MCF 10A (cell line): Measurements from ENCODE around the gene PHB1. TPM values are rescaled to one million over a fixed set of nuclear protein-coding genes. Genes with fewer than 3 reads are reported as not detected.

Experiments
- BruUV-seq: library from RNA; stranded (reverse); fragments of 400-500 nt; replicated peaks from 2 replicates; lab custom pipeline; 2021; lab: Mats Ljungman, UMichigan
- CTCF ChIA-PET: fragments of 300-600 bp; sonication (Branson Sonifier 250); formaldehyde crosslinking; extraction: SDS; loops from one replicate; lab custom pipeline; 2021; ENCODE audit warnings: antibody characterized with exemption, inconsistent platforms; lab: Yijun Ruan, JAX
- POLR2A ChIA-PET: fragments of 300-600, 350-650 bp; sonication (Branson Sonifier 250); formaldehyde crosslinking; extraction: SDS; loops from one replicate; lab custom pipeline; 2020; ENCODE audit warnings: antibody characterized with exemption, inconsistent platforms; lab: Yijun Ruan, JAX
- DNase-seq: peaks from one replicate; pipeline ENCODE4 v3.0.0-alpha.2; 2018; ENCODE audit not compliant: unreplicated experiment
- H3K27ac Mint-ChIP-seq: one replicate; pipeline ENCODE4 v1.8.0; 2022; ENCODE audit warnings: mild to moderate bottlenecking, low read depth, mixed read lengths; ENCODE audit not compliant: unreplicated experiment
- H3K27me3 Mint-ChIP-seq: one replicate; pipeline ENCODE4 v1.8.0; 2022; ENCODE audit warnings: mixed read lengths; ENCODE audit not compliant: insufficient read depth, unreplicated experiment
- H3K36me3 Mint-ChIP-seq: one replicate; pipeline ENCODE4 v1.8.0; 2022; ENCODE audit warnings: mild to moderate bottlenecking, moderate library complexity, mixed read lengths; ENCODE audit not compliant: insufficient read depth, unreplicated experiment
- H3K4me1 Mint-ChIP-seq: one replicate; pipeline ENCODE4 v1.8.0; 2022; ENCODE audit warnings: mixed read lengths; ENCODE audit not compliant: insufficient read depth, unreplicated experiment
- H3K4me3 Mint-ChIP-seq: one replicate; pipeline ENCODE4 v1.8.0; 2022; ENCODE audit warnings: mild to moderate bottlenecking, moderate library complexity, mixed read lengths; ENCODE audit not compliant: unreplicated experiment
- H3K9me3 Mint-ChIP-seq: one replicate; pipeline ENCODE4 v1.8.0; 2022; ENCODE audit warnings: mixed read lengths; ENCODE audit not compliant: unreplicated experiment
- CTCF ChIP-seq: fragments of 200-600 bp; IDR thresholded peaks from one replicate; pipeline ENCODE4 v1.8.0; 2022; ENCODE audit warnings: antibody characterized with exemption, mild to moderate bottlenecking; ENCODE audit not compliant: unreplicated experiment
- intact Hi-C: fragments of 100-400 bp; cut with micrococcal nuclease; formaldehyde crosslinking; loops from 2 replicates; pipeline ENCODE4 v1.14.1; 2022
- total RNA-seq: library from RNA; stranded (reverse); gene quantifications from 2 replicates; pipeline ENCODE4 v1.2.3, GENCODE V29; 2022

The PHB1 gene
- total RNA-seq, 1 experiment from 2014 or later = 134 TPM

GRCh38 chr17:49438436-49439278, 24.0 kb upstream of the PHB1 start:
- Mint-ChIP-seq H3K27ac (no peak overlapping the region), H3K9me3 (no peaks in the 10 kb centered on the region), H3K36me3 (no peaks in the 10 kb centered on the region), H3K4me1 (no peaks in the 10 kb centered on the region), H3K4me3 (no peak overlapping the region), H3K27me3 (peaks cover 76% of the 10 kb centered on the region)
- no peak for DNase-seq
- intact Hi-C loops = no loop called here
- ChIA-PET POLR2A (no interaction called here), CTCF (interaction anchor here (0.6 to 8.0 kb wide), 6 partner anchors 39 to 118 kb away, joined by 3 to 165 read pairs (median 4); no protein-coding TSS in a partner anchor)
- no peak for TF ChIP-seq CTCF
- no TSS peak for BruUV-seq

DNA sequence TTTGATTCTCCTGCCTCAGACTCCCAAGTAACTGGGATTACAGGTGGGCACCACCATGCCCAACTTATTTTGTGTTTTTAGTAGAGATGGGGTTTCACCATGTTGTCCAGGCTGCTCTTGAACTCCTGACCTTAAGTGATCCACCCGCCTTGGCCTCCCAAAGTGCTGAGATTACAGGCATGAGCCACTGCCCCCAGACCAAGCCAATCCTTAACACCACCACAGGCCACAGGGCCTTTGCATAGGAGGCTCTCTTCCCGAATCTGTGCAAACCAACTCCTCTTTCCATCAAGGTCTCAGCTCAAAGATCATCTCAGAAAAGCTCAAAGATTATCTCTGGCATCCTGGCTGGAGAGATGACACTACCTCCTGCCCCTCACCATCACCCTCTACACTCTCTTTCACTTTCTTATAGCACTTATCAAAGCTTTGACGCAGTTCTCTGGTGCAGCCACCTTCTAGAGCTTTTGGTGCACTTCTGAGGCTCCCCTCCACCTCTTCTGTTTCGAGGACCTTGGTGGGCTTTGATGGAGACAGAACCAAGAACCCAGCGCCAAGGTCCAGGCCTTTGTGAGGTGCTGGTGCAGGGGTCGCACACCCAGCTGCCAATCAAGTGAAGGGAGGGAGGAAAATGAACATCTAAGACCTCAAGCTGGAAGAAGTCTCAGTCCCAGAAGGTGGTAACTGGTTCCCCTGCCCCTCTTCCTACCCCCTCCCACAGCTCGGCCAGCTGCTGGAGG, 23.2 kb upstream of the PHB1 start:
- CTCF ChIA-PET = interaction anchor here (0.6 to 8.0 kb wide), 4 partner anchors 29 to 117 kb away, joined by 3 to 165 read pairs (median 5); no protein-coding TSS in a partner anchor
- no peaks in the 10 kb centered on the region for H3K4me1 Mint-ChIP-seq
- no peak overlapping the region for H3K27ac Mint-ChIP-seq
- no TSS peak for BruUV-seq
- no peak for DNase-seq
- no peak overlapping the region for H3K4me3 Mint-ChIP-seq
- intact Hi-C loops = no loop called here
- peaks cover 68% of the 10 kb centered on the region for H3K27me3 Mint-ChIP-seq
- H3K36me3 Mint-ChIP-seq = no peaks in the 10 kb centered on the region
- no peak for TF ChIP-seq CTCF
- H3K9me3 Mint-ChIP-seq = no peaks in the 10 kb centered on the region
- POLR2A ChIA-PET = interaction anchor here (0.7 kb wide), 1 partner anchor 118 kb away, joined by 3 read pairs; no protein-coding TSS in a partner anchor

- CTCF ChIA-PET = interaction anchor here (0.5 to 8.0 kb wide), 20 partner anchors 10 to 503 kb away, joined by 3 to 165 read pairs (median 4); no protein-coding TSS in a partner anchor
- peaks cover 63% of the 10 kb centered on the region for H3K27me3 Mint-ChIP-seq
- TF ChIP-seq CTCF = no peak
Measured at GRCh38 chr17:49436174-49436573, 21.5 kb upstream of the PHB1 start.

More at GRCh38 chr17:49436174-49436573, 21.5 kb upstream of the PHB1 start:
- Mint-ChIP-seq H3K4me1 (no peaks in the 10 kb centered on the region), H3K27ac (no peak overlapping the region), H3K9me3 (no peaks in the 10 kb centered on the region), H3K36me3 (no peaks in the 10 kb centered on the region), H3K4me3 (no peak overlapping the region)
- POLR2A ChIA-PET = interaction anchor here (1.0 kb wide), 1 partner anchor 116 kb away, joined by 4 read pairs; no protein-coding TSS in a partner anchor
- intact Hi-C loops = no loop called here
- no peak for DNase-seq
- BruUV-seq = no TSS peak
